Caco-2 (cell line): ENCODE measurements around the gene CST11. TPM values are rescaled to one million over a fixed set of nuclear protein-coding genes. Genes with fewer than 3 reads are reported as not detected.

Experiments used
- BruUV-seq: library from RNA; stranded (reverse); fragments of 400-500 nt; replicated peaks from 2 replicates; lab custom pipeline; 2021; lab: Mats Ljungman, UMichigan
- CTCF ChIA-PET: fragments of 300-600 bp; sonication (Branson Sonifier 250); formaldehyde crosslinking; loops from one replicate; lab custom pipeline; 2022; ENCODE audit warnings: antibody characterized with exemption; lab: Charles Lee
- POLR2A ChIA-PET: fragments of 300-600 bp; sonication (Branson Sonifier 250); formaldehyde crosslinking; loops from one replicate; lab custom pipeline; 2022; ENCODE audit warnings: antibody characterized with exemption; lab: Charles Lee
- DNase-seq, 2 experiments: peaks; one replicate each; pipeline versions ENCODE4 v3.0.0 to v3.0.0-alpha.2; 2020 to 2022
- H3K27me3 ChIP-seq: replicated peaks from 2 replicates; pipeline ENCODE4 v1.6.0; 2011; ENCODE audit warnings: low read length; ENCODE audit not compliant: control insufficient read depth, insufficient read depth
- H3K36me3 ChIP-seq: 2 replicates; pipeline ENCODE4 v1.5.1; 2011; ENCODE audit warnings: low read length; ENCODE audit not compliant: control insufficient read depth, insufficient read depth
- H3K4me1 ChIP-seq: fragments of 250-450 bp; sonication (Bioruptor Pico); 2 replicates; pipeline ENCODE4 v1.5.1; 2020; ENCODE audit warnings: mild to moderate bottlenecking
- H3K4me3 ChIP-seq: 2 replicates; pipeline ENCODE4 v1.5.1; 2011; ENCODE audit warnings: low read depth, mild to moderate bottlenecking, control low read depth, low read length
- H3K9me3 ChIP-seq: fragments of 250-450 bp; sonication (Bioruptor Pico); 2 replicates; pipeline ENCODE4 v1.5.1; 2020; ENCODE audit warnings: mild to moderate bottlenecking, moderate library complexity
- H3K27ac Mint-ChIP-seq: one replicate; pipeline ENCODE4 v1.8.0; 2022; ENCODE audit warnings: mixed read lengths; ENCODE audit not compliant: unreplicated experiment
- H3K27me3 Mint-ChIP-seq: one replicate; pipeline ENCODE4 v1.8.0; 2022; ENCODE audit warnings: mixed read lengths; ENCODE audit not compliant: insufficient read depth, unreplicated experiment
- H3K36me3 Mint-ChIP-seq: one replicate; pipeline ENCODE4 v1.8.0; 2022; ENCODE audit warnings: mild to moderate bottlenecking, mixed read lengths; ENCODE audit not compliant: insufficient read depth, unreplicated experiment
- H3K4me1 Mint-ChIP-seq: one replicate; pipeline ENCODE4 v1.8.0; 2022; ENCODE audit warnings: low read depth, mixed read lengths; ENCODE audit not compliant: unreplicated experiment
- H3K4me3 Mint-ChIP-seq: one replicate; pipeline ENCODE4 v1.8.0; 2022; ENCODE audit warnings: mild to moderate bottlenecking, moderate library complexity, mixed read lengths; ENCODE audit not compliant: unreplicated experiment
- H3K9me3 Mint-ChIP-seq: one replicate; pipeline ENCODE4 v1.8.0; 2022; ENCODE audit warnings: mixed read lengths; ENCODE audit not compliant: unreplicated experiment
- intact Hi-C: fragments of 100-400 bp; cut with micrococcal nuclease; formaldehyde crosslinking; loops from one replicate; pipeline ENCODE4 v1.10.0; 2022; ENCODE audit not compliant: unreplicated experiment
- total RNA-seq: library from RNA; stranded (reverse); gene quantifications from 2 replicates; pipeline ENCODE4 v1.2.3, GENCODE V29; 2022
- TF ChIP-seq, protein P1 (sequence below), 2 experiments: fragments of 200-600 bp in 1 of 2; IDR thresholded peaks; 1 replicate in 1 of 2; 2 replicates in 1 of 2; pipeline versions ENCODE4 v1.5.1 to v1.8.0; 2011 to 2022; ENCODE audit warnings: antibody characterized with exemption in 1 of 2, control low read depth in 1 of 2, inconsistent platforms in 1 of 2, low read depth in 1 of 2, low read length in 1 of 2, mild to moderate bottlenecking in 1 of 2, moderate library complexity in 1 of 2; ENCODE audit not compliant: insufficient read depth in 1 of 2, severe bottlenecking in 1 of 2, unreplicated experiment in 1 of 2

CST11 gene
- total RNA-seq, 1 experiment from 2014 or later: not detected

DNA sequence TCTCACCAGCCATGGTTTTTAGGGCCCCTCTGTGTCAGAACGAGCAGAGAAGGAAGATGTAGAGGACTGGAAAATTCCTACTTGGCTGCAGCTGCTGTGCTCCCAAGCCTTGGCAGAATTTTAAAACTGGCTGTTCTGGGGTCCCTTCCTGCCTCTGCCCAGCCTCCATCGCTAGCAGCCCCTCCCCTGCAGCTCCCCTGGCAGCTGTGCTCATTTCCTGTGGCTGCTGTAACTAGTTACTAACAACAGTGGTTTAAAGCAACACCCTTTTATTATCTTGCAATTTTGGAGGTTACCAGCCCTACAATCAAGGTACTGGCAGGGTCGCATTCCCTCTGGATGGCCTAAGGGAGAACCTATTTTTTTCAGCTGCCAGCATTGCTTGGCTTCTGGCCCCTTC, 3.7 kb upstream of the CST11 start:
- no peak for DNase-seq
- no peaks in the 10 kb centered on the region for H3K36me3 ChIP-seq
- Mint-ChIP-seq H3K4me3 (no peak overlapping the region), H3K4me1 (no peaks in the 10 kb centered on the region), H3K9me3 (no peaks in the 10 kb centered on the region), H3K36me3 (no peaks in the 10 kb centered on the region), H3K27me3 (peaks cover 17% of the 10 kb centered on the region), H3K27ac (no peak overlapping the region)
- no peaks in the 10 kb centered on the region for H3K4me1 ChIP-seq
- H3K27me3 ChIP-seq: no peaks in the 10 kb centered on the region
- intact Hi-C loops: no loop called here
- ChIA-PET POLR2A (no interaction called here), CTCF (no interaction called here)
- TF ChIP-seq, protein P1, sequence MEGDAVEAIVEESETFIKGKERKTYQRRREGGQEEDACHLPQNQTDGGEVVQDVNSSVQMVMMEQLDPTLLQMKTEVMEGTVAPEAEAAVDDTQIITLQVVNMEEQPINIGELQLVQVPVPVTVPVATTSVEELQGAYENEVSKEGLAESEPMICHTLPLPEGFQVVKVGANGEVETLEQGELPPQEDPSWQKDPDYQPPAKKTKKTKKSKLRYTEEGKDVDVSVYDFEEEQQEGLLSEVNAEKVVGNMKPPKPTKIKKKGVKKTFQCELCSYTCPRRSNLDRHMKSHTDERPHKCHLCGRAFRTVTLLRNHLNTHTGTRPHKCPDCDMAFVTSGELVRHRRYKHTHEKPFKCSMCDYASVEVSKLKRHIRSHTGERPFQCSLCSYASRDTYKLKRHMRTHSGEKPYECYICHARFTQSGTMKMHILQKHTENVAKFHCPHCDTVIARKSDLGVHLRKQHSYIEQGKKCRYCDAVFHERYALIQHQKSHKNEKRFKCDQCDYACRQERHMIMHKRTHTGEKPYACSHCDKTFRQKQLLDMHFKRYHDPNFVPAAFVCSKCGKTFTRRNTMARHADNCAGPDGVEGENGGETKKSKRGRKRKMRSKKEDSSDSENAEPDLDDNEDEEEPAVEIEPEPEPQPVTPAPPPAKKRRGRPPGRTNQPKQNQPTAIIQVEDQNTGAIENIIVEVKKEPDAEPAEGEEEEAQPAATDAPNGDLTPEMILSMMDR (IDR thresholded peaks at IDR 0.05; ENCODE audit: insufficient read depth in 1 of 2, low read depth in 1 of 2, low read length in 1 of 2, severe bottlenecking in 1 of 2, unreplicated experiment in 1 of 2): no peak
- H3K4me3 ChIP-seq: no peak overlapping the region
- BruUV-seq: no TSS peak
- H3K9me3 ChIP-seq: no peaks in the 10 kb centered on the region

DNA sequence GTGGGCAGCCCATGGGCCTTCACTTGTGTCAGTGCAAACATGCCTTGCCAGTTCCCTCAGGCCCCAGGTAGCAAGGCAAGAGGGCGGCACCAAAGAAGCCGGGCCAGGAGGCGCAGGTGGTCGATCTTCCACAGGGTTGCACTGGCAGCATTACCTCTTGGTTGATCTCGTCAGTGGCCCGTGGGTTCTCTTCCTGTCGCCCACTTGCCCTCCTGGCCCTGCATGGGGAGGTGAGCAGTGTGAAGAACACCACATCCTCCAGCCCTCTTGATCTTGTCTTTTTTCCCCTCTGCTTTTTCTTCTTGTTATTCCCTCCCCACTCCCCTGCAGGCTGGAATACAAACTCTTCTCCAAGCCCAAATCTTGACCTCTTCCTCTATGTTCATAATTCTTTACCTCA, 3.0 kb upstream of the CST11 start:
- Mint-ChIP-seq H3K4me1 (no peaks in the 10 kb centered on the region), H3K9me3 (no peaks in the 10 kb centered on the region), H3K27me3 (peaks cover 19% of the 10 kb centered on the region), H3K36me3 (no peaks in the 10 kb centered on the region), H3K4me3 (no peak overlapping the region), H3K27ac (no peak overlapping the region)
- DNase-seq: no peak
- Histone ChIP-seq H3K4me1 (no peaks in the 10 kb centered on the region), H3K36me3 (no peaks in the 10 kb centered on the region), H3K27me3 (no peaks in the 10 kb centered on the region), H3K4me3 (no peak overlapping the region), H3K9me3 (no peaks in the 10 kb centered on the region)
- intact Hi-C loops: no loop called here
- BruUV-seq: no TSS peak
- ChIA-PET POLR2A (no interaction called here), CTCF (no interaction called here)
- TF ChIP-seq, protein P1 (IDR thresholded peaks at IDR 0.05; ENCODE audit: insufficient read depth in 1 of 2, low read depth in 1 of 2, low read length in 1 of 2, severe bottlenecking in 1 of 2, unreplicated experiment in 1 of 2): no peak

DNA sequence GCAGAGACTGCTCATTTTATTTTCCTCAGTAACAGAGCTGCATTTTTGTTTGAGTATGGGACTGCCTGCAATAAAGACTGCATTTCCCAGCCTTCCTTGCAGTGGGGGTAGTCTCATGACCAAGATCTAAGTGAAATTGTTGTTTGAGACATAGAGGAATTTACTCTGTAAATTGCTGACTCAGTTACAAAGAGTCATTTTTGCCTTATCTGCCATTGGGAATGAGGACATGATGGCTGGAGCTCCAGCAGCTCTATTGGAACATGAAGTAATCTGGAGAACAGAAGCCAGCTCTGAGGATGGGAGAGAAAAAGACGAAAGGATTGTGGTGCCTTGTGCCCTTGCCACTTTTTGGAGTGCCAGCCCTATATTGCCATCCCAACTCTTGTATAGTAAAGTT, 2.1 kb upstream of the CST11 start:
- Histone ChIP-seq H3K4me1 (no peaks in the 10 kb centered on the region), H3K9me3 (no peaks in the 10 kb centered on the region), H3K4me3 (no peak overlapping the region), H3K27me3 (no peaks in the 10 kb centered on the region), H3K36me3 (no peaks in the 10 kb centered on the region)
- BruUV-seq: no TSS peak
- Mint-ChIP-seq H3K27me3 (peaks cover 18% of the 10 kb centered on the region), H3K36me3 (no peaks in the 10 kb centered on the region), H3K4me1 (no peaks in the 10 kb centered on the region), H3K9me3 (no peaks in the 10 kb centered on the region), H3K4me3 (no peak overlapping the region), H3K27ac (no peak overlapping the region)
- DNase-seq: no peak
- POLR2A ChIA-PET: no interaction called here
- TF ChIP-seq, protein P1 (IDR thresholded peaks at IDR 0.05; ENCODE audit: insufficient read depth in 1 of 2, low read depth in 1 of 2, low read length in 1 of 2, severe bottlenecking in 1 of 2, unreplicated experiment in 1 of 2): no peak
- CTCF ChIA-PET: no interaction called here
- intact Hi-C loops: no loop called here
